ENCODE measurements around the gene GRAMD2A. TPM values are rescaled to one million over a fixed set of nuclear protein-coding genes. Genes with fewer than 3 reads are reported as not detected.

Gene GRAMD2A
- polyA plus RNA-seq, 1 experiment: 0.30 TPM

- TF ChIP-seq, protein P1, sequence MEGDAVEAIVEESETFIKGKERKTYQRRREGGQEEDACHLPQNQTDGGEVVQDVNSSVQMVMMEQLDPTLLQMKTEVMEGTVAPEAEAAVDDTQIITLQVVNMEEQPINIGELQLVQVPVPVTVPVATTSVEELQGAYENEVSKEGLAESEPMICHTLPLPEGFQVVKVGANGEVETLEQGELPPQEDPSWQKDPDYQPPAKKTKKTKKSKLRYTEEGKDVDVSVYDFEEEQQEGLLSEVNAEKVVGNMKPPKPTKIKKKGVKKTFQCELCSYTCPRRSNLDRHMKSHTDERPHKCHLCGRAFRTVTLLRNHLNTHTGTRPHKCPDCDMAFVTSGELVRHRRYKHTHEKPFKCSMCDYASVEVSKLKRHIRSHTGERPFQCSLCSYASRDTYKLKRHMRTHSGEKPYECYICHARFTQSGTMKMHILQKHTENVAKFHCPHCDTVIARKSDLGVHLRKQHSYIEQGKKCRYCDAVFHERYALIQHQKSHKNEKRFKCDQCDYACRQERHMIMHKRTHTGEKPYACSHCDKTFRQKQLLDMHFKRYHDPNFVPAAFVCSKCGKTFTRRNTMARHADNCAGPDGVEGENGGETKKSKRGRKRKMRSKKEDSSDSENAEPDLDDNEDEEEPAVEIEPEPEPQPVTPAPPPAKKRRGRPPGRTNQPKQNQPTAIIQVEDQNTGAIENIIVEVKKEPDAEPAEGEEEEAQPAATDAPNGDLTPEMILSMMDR (IDR thresholded peaks at IDR 0.05; ENCODE audit: low read depth, low read length): no peak
- H3K9me3 ChIP-seq (ENCODE audit: control insufficient read depth, insufficient read depth, low read length): no peaks in the 10 kb centered on the region; the same call in 1 of the 2 replicates
- no peak overlapping the region for H3K27ac ChIP-seq (ENCODE audit: low read depth, low read length)
- ChIA-PET POLR2A (interaction anchor here (1.6 kb wide), 1 partner anchor 30 kb away, joined by 4 read pairs; no protein-coding TSS in a partner anchor), CTCF (interaction anchor here (2.1 kb wide), 1 partner anchor 35 kb away, joined by 7 read pairs; the partner anchor contains the start of gene PKM)
- H3K4me3 ChIP-seq (ENCODE audit: low read depth, low read length): no peak overlapping the region
- DNase-seq (ENCODE audit: low read depth, low spot score): no peak
- H3K27me3 ChIP-seq (ENCODE audit: control insufficient read depth, insufficient read depth, low read length): no peaks in the 10 kb centered on the region
Measured at GRCh38 chr15:72196409-72197040, 1.1 kb downstream of the GRAMD2A start.

GRCh38 chr15:72195101-72195511 is 2.5 kb downstream of the GRAMD2A start:
- CTCF ChIA-PET: no interaction called here
- POLR2A ChIA-PET: no interaction called here
- TF ChIP-seq, protein P1 (IDR thresholded peaks at IDR 0.05; ENCODE audit: low read depth, low read length): no peak
- Histone ChIP-seq H3K9me3 (ENCODE audit: control insufficient read depth, insufficient read depth, low read length) (no peaks in the 10 kb centered on the region; the same call in 1 of the 2 replicates), H3K27me3 (ENCODE audit: control insufficient read depth, insufficient read depth, low read length) (peaks cover 2% of the 10 kb centered on the region), H3K4me3 (ENCODE audit: low read depth, low read length) (no peak overlapping the region), H3K27ac (ENCODE audit: low read depth, low read length) (no peak overlapping the region)
- DNase-seq (ENCODE audit: low read depth, low spot score): no peak

DNA sequence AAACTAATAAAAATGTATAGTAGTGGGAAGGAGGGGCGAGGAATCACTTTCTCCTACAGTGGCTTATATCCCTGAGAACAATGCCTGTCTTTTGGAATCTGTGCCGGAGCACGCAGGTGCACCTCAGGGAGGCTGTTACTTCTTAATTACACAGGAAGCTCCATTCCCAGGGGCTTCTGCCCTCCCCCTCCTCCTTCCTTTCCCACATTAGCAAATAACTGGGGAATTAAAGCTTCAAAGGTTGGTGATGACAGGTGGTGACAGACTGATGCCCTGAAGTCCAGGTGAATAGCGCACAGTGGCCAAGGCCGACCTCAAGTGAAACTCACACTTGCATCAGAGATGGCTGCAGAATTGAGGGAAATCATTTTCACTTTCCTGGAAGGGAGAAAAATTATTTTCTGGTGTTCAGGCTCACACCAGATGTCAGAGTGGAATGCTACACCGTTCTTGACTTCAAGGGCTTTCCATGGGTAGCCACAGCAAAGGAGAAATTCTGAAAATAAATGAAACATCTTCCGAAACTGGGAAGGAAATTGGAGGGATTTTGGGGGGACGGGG is 3.7 kb downstream of the GRAMD2A start:
- Histone ChIP-seq H3K27ac (ENCODE audit: low read depth, low read length) (no peak overlapping the region), H3K9me3 (ENCODE audit: control insufficient read depth, insufficient read depth, low read length) (no peaks in the 10 kb centered on the region; the same call in 1 of the 2 replicates), H3K4me3 (ENCODE audit: low read depth, low read length) (no peak overlapping the region), H3K27me3 (ENCODE audit: control insufficient read depth, insufficient read depth, low read length) (peaks cover 6% of the 10 kb centered on the region)
- no peak for DNase-seq (ENCODE audit: low read depth, low spot score)
- TF ChIP-seq, protein P1 (IDR thresholded peaks at IDR 0.05; ENCODE audit: low read depth, low read length): no peak
- ChIA-PET CTCF (no interaction called here), POLR2A (no interaction called here)

DNA sequence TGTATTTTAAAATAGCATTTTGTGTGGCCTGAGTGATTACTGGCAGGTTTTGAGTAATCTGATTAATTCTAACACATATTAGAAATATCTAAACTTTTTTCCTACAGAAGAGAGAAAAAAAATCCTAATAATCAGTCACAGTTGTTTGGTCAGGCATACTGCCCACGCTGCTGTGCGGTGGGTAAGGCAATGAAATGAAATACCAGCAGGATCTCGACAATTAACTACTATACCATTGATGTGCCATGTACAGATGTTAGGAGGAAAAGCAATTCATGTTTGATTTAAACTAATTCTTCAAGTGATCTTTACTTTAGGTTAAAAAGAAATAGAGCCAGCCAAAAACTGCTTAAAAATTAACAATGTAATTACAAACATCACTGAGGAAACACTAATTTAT is 5.2 kb downstream of the GRAMD2A start:
- Histone ChIP-seq H3K4me3 (ENCODE audit: low read depth, low read length) (no peak overlapping the region), H3K27me3 (ENCODE audit: control insufficient read depth, insufficient read depth, low read length) (peaks cover 13% of the 10 kb centered on the region), H3K27ac (ENCODE audit: low read depth, low read length) (no peak overlapping the region), H3K9me3 (ENCODE audit: control insufficient read depth, insufficient read depth, low read length) (no peaks in the 10 kb centered on the region)
- ChIA-PET CTCF (no interaction called here), POLR2A (no interaction called here)
- TF ChIP-seq, protein P1 (IDR thresholded peaks at IDR 0.05; ENCODE audit: low read depth, low read length): no peak
- no peak for DNase-seq (ENCODE audit: low read depth, low spot score)

GRCh38 chr15:72189250-72189902 is 8.2 kb downstream of the GRAMD2A start:
- DNase-seq (ENCODE audit: low read depth, low spot score): no peak
- ChIA-PET CTCF (no interaction called here), POLR2A (no interaction called here)
- Histone ChIP-seq H3K4me3 (ENCODE audit: low read depth, low read length) (no peak overlapping the region), H3K9me3 (ENCODE audit: control insufficient read depth, insufficient read depth, low read length) (no peaks in the 10 kb centered on the region; the same call in 1 of the 2 replicates), H3K27me3 (ENCODE audit: control insufficient read depth, insufficient read depth, low read length) (peaks cover 22% of the 10 kb centered on the region), H3K27ac (ENCODE audit: low read depth, low read length) (no peak overlapping the region)
- TF ChIP-seq, protein P1 (IDR thresholded peaks at IDR 0.05; ENCODE audit: low read depth, low read length): no peak
